Activated CD4-positive, CD25-positive, alpha-beta regulatory T cell treated with anti-CD3 and anti-CD28 coated beads, Interleukin-2, amount 50 U/mL, for 16 hours (primary cell): Measurements from ENCODE around the gene GGPS1.
"Not testable (repeated sequence)": the region's sequence is repeated elsewhere in the genome, so short reads cannot be mapped to it uniquely, and the experiment has no call there.

ENCODE experiments used
- DNase-seq: peaks from one replicate; pipeline ENCODE4 v3.0.0-alpha.2; 2020; ENCODE audit warnings: low read depth, low spot score

The GGPS1 gene

DNA sequence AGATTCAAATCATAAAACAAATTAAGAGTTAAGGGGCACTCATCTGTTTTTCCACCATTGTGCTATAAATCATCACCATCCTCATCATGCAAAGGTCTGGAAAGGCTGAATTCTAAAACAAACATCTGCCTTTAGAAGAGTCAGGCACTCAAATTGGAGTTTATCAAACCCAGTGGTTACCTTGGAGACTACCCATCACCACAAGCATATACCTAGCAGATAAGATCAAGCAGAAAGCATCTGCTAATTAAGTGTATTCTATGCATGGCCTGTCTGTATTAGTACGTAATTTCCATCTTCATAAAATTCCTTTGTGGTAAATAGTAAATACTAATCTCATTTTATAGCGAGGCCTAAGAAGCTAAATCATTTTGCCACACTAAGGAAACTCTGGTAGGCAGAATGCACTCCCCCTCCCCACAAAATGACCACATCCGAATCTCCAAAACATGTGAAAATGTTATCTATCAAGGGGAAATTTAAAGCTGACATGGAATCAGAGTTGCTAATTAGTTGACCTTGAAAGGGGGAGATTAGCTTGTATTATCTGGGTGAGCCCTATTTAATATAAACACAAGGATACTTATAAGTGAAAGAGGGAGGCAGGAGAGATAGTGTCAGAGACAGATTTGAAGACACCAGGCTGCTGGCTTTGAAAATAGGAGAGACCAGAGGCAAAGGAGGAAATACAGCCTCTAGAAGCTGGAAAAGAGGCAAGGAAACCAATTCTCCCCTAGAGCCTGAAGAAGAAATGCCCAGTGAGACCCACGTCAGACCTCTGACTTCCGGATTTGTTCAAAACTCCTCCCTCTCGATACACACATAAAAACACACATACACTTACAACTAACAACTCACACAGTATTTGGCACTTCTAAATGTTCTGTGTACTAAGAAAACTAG lies 23.6 kb upstream of the GGPS1 start:
- no peak for DNase-seq

DNA sequence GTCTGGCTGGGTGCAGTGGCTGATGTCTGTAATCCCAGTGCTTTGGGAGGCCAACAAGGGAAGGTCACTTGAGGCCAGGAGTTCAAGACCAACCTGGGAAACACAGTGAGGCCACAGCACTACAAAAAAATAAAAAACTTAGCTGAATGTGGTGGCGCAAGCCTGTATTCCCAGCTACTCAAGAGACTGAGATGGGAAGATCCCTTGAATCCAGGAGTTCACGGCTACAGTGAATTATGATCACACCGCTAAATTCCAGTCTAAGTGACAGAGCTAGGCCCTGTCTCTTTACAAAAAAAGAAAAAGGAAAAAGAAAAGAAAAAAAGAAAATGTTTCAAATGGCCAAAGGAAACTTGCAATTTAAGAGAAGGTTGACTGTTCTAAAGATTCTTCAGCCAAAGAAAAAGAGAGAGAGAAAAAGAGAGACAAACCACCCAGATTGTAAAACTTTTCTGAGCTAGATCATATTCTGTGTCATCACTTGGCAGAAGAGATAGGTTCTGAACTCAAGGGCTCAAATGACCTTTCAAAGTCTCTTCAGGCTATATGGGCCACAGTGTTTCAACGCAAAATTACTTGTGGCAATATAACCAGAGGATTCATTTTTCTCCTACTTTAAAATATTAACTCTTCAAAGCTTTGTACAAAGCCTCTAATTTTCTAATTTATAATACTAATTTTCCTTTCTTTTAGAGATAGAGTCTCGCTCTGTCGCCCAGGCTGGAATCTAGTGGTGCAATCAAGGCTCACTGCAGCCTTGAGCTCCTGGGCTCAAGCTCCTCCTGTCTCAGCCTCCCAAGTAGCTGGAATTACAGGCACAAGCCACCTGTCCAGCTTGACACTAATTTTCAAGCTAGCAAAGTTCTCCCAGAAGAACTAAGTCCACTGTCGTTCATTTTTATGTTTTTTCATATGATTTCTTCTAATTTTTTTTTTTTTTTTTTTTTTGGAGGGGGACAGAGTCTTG lies 20.9 kb upstream of the GGPS1 start:
- no peak for DNase-seq

DNA sequence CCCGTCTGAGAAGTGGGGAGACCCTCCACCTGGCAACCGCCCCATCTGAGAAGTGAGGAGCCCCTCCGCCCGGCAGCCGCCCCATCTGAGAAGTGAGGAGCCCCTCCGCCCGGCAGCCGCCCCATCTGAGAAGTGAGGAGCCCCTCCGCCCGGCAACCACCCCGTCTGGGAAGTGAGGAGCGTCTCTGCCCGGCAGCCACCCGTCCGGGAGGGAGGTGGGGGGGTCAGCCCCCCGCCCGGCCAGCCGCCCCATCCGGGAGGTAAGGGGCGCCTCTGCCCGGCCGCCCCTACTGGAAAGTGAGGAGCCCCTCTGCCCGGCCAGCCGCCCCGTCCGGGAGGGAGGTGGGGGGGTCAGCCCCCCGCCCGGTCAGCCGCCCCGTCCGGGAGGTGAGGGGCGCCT lies 19.2 kb upstream of the GGPS1 start:
- DNase-seq = not testable (repeated sequence)

DNA sequence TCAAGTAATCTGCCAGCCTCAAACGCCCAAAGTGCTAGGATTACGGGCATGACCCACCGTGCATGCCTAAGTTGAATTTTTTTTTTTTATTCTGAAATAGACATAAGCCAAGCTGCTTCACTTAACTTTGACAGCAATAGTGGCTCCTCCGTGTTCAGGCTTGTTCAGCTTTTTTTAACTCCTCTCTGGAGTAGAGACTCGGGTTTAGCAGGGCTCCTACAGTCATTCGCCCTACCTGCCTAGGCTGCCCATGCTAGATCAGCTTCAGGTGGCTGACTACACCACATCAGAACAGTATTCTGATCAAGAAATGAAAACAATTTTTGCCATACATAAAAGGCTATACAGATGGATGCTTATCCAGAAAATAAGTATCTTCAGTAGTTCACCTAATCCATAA lies 15.1 kb upstream of the GGPS1 start:
- DNase-seq = no peak

DNA sequence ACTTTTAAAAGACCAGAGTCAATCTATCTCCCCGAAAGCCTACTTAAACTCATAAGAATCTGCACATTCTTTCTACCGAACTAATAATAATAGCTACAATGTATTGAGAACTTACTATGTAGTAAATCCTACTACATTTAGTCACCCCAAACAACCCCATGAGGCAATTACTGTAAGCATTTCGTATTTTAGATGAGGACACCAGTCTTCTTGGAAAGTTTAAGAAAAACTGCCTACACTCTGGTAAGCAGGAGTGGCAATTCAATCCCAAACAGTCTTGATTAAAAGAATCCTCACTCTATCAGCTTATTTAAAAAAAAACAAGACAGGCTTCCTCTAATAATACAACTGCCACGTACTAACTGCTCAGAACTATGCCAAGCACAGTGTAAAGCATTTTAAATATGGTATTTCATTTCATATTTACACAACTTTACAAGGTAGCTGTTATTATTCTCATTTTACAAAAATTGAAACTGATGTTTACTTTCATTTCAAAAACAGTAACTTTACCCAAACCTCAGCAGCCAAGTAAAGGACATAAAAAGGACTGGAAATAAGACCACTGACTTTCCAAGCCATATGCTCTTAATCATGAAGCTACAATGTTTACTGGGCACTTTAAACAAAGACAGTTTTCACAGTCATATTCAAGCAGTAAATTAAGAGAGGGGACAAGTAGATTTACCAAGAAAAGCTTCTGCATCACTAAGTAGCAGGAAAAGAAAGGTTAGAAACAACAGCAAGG lies 14.3 kb upstream of the GGPS1 start:
- no peak for DNase-seq

DNA sequence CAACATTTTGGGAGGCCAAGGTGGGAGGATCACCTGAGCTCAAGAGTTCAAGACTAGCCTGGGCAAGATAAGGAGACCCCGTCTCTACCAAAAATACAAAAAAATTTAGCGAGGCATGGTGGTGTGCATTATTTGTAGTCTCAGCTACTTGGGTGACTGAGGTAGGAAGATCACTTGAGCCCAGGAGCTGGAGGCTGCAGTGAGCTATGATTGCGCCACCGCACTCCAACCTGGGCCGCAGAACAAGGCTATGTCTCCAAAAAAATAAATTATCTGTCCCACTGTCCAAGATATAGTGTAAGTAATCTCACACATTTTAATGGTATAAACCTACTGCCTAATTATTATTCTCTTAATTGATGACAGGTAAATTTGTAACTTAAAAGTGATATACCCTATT lies 13.2 kb upstream of the GGPS1 start:
- DNase-seq = no peak

DNA sequence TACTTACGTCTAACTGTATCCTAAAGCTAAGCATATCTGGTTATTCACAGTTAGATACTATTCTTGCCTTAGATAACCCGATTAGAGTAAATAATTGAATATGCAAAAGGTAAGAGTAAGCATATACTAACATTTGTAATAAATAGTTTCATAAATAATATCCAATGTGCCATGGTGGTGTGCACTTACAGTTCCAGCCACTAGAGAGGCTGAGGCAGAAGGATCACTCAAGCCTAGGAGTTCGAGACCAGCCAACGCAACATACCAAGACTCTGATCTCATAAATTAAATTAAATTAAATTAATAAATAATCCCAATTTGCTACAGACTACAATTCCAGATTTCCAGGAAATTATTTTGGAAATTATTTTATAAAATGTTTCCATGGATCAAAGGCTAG lies 12.6 kb upstream of the GGPS1 start:
- DNase-seq = no peak

DNA sequence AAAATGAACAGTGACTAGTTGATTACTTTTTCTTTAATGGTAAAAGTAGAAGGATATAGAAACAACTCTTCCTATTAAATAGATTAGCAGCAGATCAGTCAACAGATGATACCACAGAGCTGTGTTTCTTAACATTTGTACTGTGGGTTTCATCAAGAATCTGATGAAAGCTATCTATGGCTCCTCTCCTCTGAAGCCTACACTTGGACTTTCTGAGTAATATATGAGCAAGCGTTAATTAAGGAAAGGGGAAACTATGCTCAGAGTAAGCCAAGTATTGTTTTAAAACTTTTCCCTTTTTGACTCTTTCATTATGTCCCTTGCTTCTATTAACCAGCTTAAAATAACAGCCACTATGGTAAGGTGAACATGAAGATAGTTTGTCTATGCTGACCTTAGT lies 11.2 kb upstream of the GGPS1 start:
- DNase-seq = no peak

DNA sequence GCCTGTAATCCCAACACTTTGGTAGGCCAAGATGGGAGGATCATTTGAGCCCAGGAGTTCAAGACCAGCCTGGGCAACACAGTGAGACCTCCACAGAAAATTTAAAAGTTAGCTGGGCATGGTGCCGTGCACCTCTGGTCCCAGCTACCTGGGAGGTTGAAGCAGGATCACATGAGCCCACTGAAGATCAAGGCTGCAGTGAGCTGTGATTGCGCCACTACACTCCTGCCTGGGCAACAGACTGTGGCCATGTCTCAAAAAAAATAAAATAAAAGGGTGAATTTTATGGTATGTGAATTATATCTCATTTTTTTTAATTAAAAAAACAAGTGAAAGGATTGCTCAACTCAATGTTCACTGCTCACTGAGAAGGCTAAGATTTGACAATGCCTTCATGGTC lies 9.1 kb upstream of the GGPS1 start:
- no peak for DNase-seq

DNA sequence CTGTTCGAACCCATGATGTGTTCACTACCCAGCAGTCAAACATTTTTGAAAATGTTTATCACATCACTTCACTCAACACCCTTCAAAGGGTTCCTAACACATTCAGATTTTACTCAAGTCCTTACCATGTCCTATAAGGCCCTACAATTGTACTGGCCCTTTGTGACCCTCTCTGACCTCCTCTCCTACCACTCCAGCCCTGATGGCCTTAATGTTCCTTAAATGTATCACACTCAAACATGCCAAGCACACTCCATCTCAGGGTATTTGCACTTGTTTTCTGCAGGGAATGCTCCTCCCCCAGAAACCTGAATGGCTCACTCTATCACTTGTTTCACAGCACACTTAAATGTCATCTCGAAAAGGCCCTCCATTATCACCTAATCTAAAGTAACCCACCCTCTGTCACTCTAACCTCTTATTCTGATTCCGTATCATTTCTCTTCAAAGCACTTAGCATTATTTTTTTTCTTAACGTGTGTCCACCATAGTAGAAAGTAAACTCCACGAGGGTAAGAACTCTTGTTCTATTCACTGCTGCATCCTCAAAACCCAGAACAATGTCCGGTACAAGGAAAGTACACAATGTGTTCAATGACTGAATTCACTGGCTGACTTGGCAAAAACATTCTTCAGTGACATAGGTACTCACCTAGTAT lies 7.7 kb upstream of the GGPS1 start:
- no peak for DNase-seq

DNA sequence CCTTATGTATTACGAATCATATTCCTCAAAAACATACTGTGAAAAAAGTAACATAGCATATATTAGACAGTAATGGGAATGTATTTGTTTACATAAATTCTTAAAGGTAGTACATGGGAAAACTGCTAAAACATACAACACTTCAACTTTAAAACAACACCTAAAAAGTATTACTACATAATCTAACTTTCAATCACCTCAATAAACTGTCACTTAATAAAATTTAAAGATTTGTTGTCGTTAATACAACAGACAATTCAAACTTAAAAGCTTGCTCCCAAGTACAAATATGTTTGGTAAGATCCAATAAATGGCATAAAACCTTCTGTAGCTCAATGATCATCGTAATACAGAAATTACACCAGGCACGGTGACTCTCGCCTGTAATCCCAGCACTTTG lies 4.1 kb upstream of the GGPS1 start:
- DNase-seq = no peak

DNA sequence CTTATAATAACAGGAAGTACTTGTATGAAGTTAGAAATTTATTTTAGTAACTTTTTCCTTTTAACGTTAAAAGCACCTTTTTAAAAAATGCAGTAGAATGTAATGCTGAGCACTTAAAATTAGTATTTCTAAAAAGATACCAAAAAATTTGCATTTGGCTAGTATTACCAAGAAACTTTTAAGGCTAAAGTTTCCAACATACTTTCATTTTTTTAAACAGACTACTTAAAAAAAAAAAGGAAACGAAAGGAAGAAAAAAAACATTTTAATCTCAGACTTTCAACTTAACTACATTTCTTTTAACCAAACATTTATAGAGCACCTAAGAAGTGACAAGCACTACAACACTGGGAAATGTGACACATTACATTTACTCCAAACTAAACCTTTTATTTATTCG lies 3.2 kb upstream of the GGPS1 start:
- no peak for DNase-seq

DNA sequence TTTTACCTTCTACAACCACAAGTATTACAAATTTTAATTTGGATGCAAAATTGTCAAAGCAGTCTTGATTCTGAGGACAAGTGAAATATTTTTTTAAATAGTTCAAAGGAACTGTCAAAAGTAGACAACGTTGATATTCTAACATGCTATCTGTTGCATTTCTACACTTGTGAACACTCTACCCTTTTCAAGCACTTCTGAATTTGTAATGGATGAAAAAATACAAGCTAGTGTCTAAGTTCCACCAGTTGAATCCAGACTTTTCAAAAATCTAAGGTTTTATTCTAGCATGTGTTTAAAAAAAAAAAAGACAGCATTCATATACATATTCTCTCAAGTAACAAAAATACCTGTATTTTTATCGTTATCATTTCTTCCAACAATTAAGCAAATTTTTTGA lies 2.5 kb upstream of the GGPS1 start:
- no peak for DNase-seq

DNA sequence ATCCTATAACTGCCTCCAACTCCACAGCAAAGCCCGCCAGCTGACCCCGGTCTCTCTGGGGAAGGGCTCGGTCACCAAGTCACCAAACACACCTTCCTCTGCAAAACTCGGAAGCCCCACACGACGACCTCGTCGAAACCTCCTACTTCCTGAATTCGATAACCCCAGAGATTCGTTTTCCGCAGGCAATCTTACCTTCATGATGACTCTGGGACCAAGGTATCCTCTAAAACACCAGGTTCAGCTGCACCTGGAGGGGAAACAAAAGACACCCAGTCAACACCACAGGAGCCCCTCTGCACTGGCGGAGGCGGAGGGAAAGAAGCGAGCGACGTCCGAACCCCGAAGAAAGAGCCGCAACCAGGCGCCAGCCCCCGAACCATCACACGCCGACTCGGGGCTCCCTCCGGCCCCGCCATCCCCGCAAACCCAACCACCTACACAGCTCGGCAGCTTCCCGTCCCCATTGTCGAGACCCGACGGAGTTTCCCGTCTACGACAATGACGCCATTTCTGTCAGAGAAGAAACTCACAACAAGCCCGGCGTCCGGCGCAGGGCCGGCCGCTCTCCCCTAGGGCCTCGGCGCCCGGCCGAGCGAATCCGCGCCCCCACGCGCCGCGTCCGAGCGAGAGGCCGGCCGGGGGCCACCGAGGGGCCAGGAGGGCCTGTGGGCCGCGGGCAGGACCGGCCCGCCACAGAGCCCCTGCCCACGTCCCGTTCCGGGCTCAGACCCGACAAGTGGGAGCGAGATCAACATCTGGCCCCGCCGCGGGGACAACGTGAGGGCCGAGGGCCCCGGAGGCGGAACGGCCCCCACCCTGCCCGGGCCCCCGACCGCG lies 1.4 kb upstream of the GGPS1 start:
- peak; percentile 41 for DNase-seq

DNA sequence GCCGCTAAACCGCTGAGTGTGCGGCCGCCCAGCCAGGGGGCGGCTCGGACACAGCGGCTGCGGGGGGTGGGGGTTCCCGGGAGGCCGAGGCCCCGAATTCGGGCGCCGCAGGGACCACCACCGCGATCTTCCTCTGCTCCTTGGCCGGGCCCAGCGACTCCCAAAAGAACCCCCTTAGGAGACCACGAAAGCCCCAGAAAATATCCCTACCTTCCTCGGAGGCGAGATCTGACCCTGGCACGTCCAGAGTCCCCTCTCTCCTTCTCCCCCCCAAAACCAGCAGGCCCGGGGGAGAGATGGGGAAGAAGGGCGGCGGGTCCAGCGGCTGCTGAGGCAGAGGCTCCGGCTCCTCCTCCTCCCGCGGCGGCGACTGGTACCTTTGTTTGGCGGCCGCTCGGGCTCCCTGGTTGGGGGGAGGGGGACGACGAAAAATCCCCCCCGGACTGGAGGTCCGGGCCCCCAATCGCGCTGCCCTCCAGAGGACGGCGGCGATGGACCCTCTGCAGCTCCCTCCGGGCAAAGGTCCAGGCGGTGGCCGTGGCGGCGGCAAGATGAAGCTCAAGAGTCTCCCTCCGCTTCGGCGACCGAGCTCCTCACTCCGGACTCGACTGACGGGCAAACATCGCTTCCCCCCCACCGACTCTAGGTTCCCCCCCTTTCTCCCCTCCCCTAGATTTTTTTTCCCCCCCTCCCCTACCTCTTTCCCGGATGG lies 655 bp upstream of the GGPS1 start, which contains the start of gene ARID4B:
TSS of gene ARID4B (minus strand) at position 621 of the 712 bp plus-strand sequence. CDS start 1,260 bp downstream, outside the sequence.
- DNase-seq = no peak

DNA sequence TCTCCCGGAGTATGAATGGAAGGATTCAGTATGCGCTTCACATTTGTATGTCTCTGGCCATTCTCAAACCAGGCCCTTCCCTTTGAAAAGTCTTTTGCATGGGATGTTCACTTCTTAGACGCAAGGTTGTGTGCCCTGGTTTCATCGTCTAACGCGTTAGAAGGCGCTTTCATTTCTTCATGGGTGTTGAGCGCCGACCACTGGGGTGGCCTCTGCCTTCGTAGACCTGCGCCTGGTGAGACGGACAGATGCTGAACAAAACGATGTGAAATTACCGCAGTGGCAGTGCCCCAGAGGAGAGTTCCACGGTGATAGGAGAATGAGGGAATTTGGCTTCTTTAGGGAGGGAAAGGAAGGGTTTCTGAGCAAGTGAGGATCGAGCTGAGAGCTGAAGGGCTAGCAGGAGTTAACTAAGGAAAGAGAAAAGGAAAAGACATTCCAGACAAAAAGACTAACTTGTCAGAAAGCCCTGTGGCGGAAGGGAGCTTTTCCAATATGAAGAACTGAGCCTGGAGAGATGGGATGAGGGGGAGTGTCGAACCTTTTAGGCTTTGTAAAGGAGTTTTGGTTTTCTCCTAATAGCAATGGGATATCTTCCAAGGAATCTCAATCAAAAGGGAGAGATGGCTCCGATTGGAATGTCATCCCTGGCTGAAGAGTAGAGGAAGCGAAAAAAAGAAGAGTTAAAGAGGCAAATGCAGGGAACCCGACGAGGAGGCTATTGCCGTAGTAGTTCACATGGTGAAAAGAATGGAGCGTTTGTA lies 951 bp downstream of the GGPS1 start:
- no peak for DNase-seq

DNA sequence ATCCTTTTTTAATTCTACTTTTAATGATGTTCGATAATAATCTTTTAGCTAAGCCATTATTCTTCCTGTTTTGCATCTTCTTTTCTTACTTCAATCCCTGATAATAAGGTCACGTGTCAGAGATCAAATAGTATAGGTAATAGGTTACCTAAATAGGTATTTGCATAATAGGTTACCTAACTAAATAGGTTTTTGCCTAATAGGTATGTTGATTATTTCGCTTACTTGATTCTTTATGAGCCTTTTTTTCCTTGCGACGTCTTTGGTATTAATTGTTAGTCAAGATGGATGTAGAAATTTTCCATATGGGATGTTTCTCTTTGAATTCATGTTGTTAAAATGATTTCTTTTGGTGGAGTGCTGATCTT lies 2.5 kb downstream of the GGPS1 start:
- DNase-seq = no peak

DNA sequence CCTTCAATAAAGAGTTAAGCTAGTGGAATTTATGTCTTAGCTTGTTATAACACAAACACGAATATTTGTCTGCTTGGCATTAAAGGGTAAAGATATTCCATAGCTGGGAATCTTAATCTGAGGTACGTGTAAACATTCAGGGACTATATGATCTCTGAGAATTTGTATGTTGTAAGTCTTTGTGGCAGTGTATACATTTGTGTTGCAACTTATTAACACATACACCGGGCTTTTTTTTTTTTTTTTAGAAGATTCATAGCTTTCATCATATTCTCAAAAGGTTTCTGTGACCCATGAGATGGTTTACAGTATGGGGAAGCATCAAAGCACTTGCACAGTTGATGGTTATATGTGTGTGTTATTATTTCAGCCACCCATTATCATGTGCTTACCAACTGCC lies 3.0 kb downstream of the GGPS1 start:
- no peak for DNase-seq

DNA sequence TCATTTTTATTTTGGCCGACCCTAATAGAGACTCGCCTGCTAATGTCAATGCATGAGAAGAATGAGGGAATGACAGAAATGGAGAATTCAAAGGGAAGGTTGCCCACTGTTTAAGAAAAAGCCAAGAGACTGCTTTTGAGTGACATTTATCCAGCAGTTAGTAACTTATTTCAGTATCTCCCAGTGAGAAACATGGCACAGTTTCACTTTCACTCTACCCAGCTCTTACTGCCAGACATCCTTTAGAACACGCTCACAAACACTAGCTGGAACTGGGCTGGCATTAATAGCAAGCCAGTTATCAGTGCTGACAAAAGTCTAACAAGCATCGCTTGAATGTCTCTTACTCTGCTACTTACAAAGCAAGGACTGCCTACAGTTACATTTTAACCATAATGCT lies 8.5 kb downstream of the GGPS1 start:
- DNase-seq = no peak
